SIG-M5 (cell line): ENCODE results near the gene MAPK10.

Source experiments
- DNase-seq: peaks from one replicate; lab custom pipeline; 2025; lab: John Stamatoyannopoulos, UW

The MAPK10 gene

DNA sequence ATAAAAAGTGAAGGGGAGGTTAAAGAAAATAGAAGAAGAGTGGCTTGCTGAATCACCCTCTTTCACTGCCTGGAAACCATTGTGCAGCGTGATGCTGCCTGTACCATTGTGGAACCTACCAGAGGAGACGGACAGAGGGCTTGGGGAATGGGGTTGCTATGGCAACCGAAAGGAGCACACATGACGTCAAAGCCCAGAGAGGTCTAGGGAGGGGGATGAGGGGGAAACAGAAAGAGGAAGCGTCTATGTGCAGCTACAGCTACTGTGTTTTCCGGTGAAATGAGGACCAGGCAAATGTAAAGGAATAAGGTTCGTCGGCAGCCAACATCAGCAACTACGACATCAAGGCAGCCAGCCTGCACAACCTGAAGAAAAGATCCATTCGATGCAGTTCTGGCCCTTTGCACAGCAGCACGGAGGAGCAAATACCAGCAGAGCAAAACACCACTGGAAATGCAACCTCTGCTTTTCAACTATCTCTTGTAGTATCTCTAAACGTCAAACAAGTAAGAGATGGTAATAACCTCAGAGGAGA is at the start of gene MAPK10:
TSS of gene MAPK10 (minus strand) at position 110 of the 535 bp plus-strand sequence.
- DNase-seq: peak; percentile 3

DNA sequence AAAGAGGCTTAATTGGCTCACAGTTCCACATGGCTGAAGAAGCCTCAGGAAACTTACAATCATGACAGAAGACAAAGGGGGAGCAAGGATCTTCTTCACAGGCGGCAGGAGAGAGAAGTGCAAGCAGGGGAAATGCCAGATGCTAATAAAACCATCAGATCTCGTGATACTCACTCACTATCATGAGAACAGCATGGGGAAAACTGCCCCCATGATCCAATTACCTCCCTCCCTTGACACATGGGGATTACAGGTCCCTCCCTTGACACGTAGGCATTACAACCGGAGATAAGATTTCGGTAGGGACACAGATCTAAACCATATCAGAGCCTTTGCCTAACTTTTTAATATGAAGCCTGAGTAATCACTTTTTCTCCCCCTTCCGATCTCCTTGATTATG is 43.7 kb upstream of the MAPK10 start:
- no peak for DNase-seq

DNA sequence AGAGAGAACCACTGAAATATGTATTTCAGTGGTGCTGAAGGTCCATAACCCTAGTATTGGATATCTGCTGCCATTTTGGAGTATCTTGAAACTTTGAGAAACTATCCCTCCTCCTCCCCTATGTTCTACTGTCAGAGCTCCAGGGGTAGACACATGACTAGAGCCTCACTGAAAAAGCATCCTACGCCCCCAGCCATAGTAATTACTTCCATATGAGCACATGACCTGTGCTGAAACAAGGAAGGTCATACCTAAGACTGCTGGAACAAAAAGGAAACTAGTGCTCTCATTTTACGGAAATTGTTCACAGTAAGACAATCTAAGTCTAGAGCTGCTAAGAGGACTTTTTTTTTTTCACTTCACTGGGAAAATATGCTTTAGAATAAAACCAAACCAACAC is 42.0 kb upstream of the MAPK10 start:
- no peak for DNase-seq

DNA sequence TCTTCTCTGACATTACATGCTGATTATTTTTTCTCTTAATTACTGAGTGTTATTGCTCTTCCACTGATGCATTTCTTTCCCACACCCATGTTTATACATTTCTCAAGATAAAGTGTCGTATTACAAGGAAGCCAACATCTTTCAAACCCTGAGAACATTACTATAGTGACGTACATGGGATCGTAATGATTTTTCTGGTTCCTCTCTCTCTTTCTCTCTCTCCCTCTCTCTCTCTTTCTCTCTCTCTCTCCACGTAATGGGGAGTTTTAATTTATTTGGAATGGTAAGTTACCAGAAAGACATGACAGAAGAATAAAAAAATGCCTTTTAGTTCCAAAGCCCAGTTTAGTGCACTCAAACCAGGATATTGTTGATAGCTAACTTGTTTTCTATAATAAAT is 40.4 kb upstream of the MAPK10 start:
- no peak for DNase-seq

DNA sequence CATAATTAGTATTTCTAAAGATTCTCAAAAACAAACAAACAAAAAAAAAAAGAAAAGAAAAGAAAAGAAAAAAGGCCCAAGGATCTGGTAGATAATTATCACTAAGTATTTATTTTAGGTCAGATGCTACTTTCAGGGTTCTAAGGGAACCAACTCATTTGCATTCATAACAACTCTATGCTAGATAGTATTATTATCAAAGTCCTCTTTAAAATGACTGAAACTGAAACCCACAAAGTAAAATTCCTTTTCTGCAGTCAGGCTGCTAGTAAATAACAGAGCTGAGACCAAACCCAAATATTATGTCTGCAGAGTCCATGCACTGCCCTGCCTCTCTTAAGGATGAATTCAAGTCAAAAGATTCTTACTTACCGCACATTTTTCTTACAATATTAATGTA is 38.3 kb upstream of the MAPK10 start:
- no peak for DNase-seq

DNA sequence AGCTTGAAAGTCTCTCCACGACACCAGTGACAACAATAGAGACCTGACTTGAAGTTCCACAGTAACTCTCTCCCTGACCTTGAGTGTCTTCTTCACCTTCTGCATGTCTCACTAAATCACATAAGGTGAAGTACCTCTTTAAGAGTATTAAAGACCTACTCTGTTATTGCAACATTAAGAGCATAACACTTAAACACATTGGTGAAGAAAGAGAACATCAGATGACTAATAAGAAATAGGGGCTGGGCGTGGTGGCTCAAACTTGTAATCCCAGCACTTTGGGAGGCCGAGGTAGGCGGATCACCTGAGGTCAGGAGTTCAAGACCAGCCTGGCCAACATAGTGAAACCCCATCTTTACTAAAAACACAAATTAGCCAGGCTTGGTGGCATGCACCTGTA is 33.9 kb upstream of the MAPK10 start:
- no peak for DNase-seq

DNA sequence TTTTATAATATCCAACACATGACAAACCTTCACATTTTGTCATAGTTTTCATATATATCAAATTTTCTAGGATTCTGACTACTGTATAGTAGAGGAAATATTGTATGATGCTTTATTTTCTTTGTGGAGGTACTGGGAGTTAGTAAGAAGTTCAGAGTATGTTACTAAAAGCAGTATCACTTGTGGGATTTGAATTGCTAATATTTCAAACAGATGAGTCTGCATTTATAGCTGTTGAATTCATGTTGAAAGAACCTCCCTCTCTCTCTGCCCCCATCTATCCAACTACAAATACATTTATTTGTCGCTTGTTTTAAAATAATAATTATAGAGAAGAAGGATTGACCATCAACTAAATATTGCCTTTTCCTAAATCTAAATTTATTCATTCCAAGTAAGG is 29.8 kb upstream of the MAPK10 start:
- DNase-seq: no peak

DNA sequence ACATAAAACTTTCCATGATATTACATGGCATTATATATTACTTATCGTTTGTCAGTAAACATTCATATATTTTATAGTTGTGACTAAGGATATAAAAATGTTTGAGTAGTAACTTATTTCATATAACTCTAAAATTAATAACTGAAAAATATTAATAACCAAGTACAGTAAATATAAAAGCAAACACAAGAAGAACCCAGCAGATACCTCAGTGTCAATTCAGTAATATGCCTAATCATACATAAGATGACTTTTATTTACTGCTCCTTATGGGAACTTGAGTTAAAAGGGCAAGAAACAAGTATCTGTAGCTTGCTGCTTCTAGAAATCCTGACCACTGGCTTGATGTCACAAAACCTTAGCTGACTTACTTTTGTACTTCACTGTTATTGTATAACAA is 28.4 kb upstream of the MAPK10 start:
- no peak for DNase-seq

DNA sequence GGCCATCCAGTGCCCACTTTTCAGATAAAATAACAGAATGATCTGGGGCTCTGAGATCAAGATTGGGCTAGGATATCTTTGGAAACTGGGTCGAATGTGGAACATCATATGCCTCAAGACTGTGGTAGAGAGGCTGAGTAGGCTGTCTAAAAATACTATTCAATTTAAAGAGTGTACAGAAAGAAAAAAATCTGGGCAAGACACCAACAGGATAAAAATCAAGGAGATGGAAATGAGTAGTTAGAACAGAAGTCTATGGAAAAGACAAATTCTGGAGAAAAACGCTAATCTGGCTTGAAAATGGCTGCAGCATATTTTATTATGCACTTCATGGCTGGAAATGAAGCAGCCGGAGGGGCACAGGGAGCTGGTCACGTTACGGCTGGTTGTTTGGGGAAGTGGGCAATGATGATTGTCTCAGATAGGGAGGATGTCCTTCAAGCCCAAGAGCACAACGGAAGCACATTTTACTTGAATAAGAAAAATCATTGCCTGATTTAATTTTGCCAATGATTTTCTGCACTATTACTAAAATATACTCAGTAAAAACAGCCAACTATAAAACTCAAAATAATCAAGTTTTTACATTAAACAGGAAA is 27.1 kb upstream of the MAPK10 start:
- DNase-seq: no peak

DNA sequence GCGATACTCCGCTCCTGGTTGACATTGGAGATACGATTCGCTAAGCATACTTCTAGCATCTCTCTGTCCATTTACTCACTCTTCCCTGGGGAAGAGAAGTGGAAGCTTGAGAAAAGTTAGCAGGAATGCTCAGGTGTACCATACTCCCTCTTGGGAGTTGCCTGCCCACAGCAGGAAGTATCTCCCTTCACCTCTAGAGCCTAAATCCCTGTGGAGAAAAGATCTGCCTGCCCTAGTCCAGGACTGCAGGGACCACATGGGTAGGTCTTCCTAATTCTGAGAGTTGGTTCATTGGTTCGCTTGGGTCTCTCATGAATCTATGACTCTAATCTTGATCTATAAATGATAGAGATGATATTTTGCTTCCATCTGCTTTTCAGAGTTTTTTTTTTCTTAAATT is 26.3 kb upstream of the MAPK10 start:
- DNase-seq: no peak

DNA sequence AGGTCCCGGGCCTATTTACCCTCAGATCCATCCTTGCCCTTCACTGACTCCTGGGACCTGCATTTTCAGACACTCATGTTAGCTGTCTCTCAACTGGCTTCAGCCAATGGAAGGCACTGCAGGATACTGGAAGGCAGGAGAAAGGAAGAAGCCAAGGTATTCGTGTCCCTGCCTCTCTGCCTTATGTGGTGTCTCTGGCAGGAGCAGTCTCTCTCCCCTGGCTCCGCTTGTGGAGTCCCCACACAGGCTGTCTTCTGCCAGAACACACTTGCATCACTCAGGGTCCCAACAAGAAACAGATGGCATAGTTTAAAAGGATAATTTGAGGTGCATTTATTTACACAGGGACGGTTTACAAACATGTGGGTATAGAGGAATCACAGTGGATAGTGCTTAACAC is 21.6 kb upstream of the MAPK10 start:
- DNase-seq: no peak

DNA sequence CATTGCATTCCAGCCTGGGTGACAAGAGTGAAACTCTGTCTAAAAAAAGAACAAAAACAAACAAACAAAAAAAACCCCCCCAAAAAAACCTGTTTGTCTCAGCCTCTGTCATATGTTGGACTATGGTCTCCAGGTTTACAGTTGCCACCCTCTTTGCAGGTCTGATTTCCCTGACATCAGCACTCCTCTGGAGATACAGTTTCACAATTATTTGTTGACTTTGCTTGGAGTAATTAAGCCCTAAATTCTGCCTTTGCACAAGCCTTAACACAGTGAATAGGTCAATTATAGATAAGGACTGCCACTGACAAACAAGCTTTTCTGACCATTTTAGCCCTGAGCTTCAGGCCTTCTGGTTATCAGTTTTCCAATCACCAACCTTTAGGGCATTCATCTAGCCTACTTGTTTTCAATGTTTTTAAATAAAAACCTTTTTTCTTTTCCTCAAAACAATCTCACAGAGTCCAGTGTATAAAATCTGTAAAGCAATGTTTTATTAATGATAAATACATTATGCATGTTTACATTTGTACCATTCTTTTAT is 20.4 kb upstream of the MAPK10 start:
- no peak for DNase-seq

DNA sequence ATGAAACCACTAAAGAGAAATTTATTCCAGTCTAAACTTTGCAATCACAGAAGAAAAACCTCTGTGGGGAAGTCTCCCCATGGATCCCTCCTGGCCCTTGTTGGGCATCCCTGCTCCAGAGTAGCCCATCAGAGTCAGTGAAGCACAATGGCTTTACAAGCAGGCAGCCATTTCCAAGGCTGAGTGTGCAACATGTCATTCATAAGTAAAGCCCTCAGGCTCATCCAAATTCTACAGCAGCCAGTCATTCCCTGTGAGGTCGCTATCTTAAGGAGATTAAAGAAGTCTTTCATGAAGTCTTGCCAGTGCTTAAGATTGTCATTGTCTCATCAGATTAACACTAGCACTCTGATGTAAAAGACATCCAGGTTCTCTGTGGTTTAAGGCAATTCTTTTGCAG is 17.0 kb upstream of the MAPK10 start:
- DNase-seq: no peak

DNA sequence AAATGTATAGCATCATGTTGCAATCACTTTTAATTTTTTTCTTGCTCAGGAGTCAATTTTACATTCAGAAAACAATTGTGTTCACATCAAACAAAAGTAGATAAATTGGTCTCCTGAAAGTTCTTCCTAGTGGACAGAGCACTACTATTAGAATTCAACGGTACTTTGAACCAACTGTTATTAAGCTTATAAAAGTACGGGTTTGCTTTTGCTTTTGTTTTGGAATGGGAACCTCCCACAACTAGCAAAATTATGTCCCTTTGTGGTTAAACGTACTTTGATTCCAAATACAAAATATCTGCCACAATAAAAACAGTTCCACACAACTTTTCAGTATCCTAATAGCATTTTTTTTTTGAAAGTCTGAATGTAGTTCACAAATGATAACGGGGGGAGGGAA is 8.6 kb upstream of the MAPK10 start:
- DNase-seq: no peak

DNA sequence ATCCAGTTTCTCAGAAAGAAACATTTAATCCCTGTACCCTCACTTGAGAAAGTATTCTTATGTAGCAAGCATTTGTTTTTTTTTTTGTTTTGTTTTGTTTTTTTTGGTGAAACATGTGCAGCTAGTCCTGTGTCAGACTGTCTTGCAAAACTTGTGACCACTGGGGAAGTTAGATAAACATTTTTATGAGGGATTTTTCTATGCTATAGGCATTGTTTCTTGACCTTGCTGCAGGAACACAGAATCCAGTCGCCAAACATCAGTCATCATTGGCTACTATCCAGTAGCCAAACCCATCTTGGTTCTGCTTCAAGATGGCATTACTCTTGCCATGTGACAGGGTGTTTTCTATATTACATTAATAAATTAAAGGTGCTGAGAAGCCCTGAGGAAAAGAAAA is 7.7 kb upstream of the MAPK10 start:
- DNase-seq: no peak

DNA sequence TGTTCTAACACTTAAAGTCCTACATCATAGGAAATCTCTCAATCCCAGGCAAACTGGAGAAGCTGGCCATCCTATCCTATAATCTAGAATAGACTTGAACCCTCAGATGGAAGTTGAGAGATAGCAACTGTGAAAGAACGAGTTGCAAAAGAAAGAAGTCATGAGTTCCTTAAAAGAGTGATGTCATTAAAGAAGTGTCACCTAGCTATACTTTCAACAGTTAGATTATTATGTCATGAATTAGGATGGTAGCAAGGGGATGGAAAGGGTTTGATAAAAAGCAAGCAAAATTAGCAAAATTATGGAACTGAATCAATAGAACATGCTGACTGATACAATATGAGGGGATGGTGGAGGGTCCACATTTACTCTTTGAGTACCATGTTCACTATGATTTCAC is 7.1 kb upstream of the MAPK10 start:
- no peak for DNase-seq

DNA sequence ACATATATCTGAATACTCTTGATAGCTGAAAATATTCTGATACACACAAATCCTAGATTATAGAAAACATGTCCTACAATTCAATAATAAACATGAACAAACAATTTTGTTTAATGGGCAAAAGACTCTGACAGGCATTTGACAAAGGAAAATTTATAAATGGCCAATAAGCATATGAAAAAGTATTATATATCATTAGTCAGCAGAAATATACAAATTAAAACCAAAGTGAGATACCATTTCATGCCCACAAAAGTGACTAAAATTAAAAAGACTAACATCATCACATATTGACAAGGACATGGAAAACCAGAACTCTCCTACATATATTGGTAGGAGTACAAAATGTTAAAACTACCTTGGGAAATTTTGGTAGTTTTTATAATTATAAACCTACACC is 2.7 kb upstream of the MAPK10 start:
- DNase-seq: no peak

DNA sequence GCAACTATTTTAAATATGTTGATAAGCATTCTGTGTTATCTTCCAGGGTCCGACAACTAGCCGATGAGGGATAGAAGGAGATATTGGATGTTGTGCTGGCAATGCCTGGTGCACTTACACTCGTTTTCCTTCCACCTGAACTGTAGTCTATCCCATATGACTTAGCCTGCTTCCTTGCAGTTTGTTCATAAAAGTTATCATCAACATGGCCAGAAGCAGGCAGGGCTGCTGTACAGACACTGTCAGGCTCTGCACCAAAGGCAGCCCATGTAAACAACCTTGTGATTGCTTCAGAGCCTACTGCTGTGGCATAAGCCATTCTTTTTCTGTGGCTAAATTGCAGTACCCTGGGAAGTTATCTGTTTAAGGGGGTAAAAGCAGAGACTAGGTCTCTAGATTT is 1.6 kb downstream of the MAPK10 start:
- no peak for DNase-seq

DNA sequence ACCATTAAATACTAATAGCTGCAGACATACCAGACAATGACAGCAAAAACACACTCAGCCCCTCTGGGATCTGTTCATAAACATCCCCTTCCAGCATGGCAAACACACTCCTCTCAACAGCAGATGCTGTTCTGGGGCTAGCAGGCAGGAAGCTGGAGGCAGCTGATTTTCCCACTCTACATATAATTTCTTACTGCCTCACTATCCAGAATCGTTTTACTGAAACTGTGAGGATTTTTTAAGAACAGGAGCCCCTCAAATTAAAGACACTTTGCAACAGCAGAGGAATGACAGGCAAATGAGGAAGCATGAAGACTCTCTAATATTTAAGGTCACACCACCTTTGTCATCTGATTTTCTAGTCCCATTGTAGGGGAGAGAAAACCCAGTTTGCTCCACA is 2.2 kb downstream of the MAPK10 start:
- DNase-seq: no peak

DNA sequence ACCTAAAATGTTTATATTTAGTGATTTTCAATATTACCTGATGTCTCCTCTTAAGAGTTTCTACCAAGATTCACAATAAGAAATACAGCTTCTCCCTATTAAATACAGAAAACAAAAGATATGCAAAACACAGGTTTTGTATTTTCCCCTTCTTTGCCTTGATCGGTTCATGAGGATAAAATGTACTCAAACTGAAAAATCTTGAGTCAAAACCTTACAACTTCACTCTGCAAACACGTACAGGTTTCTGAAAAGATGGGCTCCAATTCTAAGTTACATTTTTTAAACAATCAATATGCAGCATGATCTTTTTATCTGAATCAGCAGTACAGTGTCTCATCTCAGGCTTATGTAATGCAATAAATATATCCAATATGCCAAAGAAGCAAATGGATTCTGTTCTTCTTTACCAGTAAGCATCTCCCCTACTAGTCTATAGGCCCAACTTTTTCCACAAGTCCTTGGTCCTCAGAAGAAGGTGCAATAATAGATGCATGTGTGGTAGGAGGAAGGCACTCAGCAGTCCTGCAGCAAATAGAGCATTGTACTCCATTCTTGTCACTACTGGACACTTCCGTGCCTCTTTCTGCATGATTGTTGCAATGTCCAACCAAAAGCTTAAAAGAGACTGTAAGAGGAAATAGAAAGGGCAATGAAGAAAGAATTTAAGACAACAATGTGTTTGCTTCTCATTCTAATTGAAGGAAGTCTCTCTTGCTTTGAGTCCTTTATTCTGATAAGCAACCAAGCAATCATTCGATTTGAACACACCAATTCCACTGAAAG is 3.2 kb downstream of the MAPK10 start:
- DNase-seq: no peak

DNA sequence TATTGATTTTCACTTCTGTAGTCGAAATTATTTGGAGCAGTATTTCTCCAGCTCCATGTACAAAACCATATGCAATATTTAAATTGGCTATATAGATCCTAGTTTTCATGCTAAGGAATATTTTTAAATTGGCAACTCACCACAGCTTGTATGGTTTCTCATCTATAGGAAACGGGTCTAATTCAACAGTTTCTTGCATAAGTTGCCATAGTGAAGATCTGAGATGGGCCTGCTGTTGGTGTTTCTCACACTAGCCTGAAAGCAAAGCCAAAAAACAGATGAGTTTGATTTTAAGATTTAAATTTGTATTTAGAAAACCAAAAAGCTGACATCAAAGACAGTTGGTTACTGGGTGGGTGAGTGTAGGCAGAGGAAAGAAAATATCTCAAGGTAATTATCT is 5.5 kb downstream of the MAPK10 start:
- DNase-seq: no peak

DNA sequence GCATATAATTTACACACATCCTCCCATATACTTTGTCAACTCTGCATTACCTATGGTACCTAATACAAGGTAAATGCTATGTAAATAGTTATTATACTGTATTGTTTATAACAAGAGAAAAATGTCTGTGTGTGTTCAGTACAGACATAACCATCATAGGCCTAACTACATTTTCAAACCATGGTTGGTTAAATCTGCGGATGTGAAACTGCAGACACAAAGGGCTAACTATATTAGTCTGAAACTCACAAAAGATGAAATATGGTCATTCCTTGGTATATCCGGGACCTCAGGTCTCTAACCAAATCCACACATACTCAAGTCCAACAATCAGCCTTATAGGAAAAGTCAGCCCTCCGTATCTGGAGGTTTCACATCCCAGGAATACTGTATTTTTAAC is 13.5 kb downstream of the MAPK10 start:
- DNase-seq: no peak

DNA sequence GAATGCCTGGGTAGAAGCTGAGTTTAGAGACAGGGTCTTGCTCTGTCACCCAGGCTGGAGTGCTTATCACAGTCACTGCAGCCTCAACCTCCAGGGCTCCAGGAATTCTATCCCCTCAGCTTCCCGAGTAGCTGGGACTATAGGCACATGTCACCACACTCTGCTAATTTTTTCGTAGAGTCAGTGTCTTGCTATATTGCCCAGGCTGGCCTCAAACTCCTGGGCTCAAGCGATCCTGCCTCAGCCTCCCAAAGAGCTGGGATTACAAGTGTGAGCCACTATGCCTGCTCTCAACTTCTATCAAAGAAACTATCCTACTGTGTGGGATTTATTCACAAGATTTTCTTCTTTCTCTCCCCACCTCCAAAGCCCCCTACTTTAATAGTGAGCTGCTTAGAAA is 15.7 kb downstream of the MAPK10 start:
- DNase-seq: no peak

DNA sequence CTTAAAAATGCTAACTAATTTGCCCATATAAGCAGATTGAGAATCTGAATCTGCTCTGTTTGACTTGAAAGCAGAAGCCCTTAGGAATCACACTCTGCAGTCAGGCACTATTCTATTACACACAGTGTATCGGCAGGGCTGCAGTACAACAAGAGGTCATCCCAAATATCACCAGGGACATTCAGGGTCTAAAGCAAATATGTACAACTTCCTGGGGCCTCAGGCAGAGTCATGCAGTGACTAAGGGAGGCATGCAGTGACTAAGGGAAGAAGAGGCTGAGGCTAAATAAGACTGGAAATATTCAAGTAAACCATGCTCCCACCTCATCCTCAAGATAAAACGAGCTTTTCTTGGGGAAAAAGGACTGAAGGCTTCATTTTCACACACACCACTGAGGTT is 20.9 kb downstream of the MAPK10 start:
- DNase-seq: no peak
